K562 (cell line): Measurements from ENCODE around the gene LAMTOR4. TPM values are rescaled to one million over a fixed set of nuclear protein-coding genes. Genes with fewer than 3 reads are reported as not detected.
A peak's percentile ranks its signal among the peaks of the same experiment; 100 is the strongest.

ENCODE experiments used
- BDP1 ChIP-seq: IDR thresholded peaks from 3 replicates; pipeline ENCODE4 v1.6.1; 2011; ENCODE audit not compliant: insufficient read length, insufficient read depth
- CAMTA2 ChIP-seq: fragments of 250-450 bp; sonication (Bioruptor Pico); conservative IDR thresholded peaks from 2 replicates; pipeline ENCODE4 v1.5.1; 2022
- CHD4 ChIP-seq: fragments of 200-600 bp; sonication (generic); IDR thresholded peaks from 3 replicates; pipeline ENCODE4 v1.6.1; 2012; ENCODE audit warnings: low read depth, mild to moderate bottlenecking, mixed read lengths, low read length, inconsistent platforms; ENCODE audit not compliant: insufficient read depth, insufficient replicate concordance, poor library complexity, severe bottlenecking
- JUNB ChIP-seq: fragments of 450-650 bp; formaldehyde crosslinking; conservative IDR thresholded peaks from 2 replicates; pipeline ENCODE4 v1.4.0; 2020; ENCODE audit warnings: mild to moderate bottlenecking
- MAFG ChIP-seq: fragments of 450-650 bp; conservative IDR thresholded peaks from 2 replicates; pipeline ENCODE4 v1.6.1; 2016; ENCODE audit warnings: missing genetic modification characterization, missing compliant biosample characterization
- MECOM ChIP-seq: fragments of 250-450 bp; sonication (Bioruptor Pico); IDR thresholded peaks from 2 replicates; pipeline ENCODE4 v1.8.0; 2022; ENCODE audit warnings: inconsistent platforms
- NR1H2 ChIP-seq: sonication (generic); formaldehyde crosslinking; IDR thresholded peaks from 2 replicates; pipeline ENCODE4 v1.4.0; 2020; ENCODE audit warnings: mild to moderate bottlenecking, missing genetic modification reagents
- NR2C2 ChIP-seq, 2 experiments: fragments of 200-800 bp in 1 of 2; sonication (Bioruptor generic) in 1 of 2; sonication (generic) in 1 of 2; formaldehyde crosslinking in 1 of 2; IDR thresholded peaks; 2 replicates each; pipeline versions ENCODE4 v1.6.1 to v1.8.0; 2016 to 2022; ENCODE audit warnings: mild to moderate bottlenecking in 1 of 2, missing compliant biosample characterization in 1 of 2, missing genetic modification characterization in 1 of 2, missing genetic modification reagents in 1 of 2
- PBX2 ChIP-seq, 2 experiments: IDR thresholded peaks in 1 of 2; conservative IDR thresholded peaks in 1 of 2; 2 replicates each; pipeline ENCODE4 v1.6.1; 2016; ENCODE audit warnings: low read depth in 2 of 2, mild to moderate bottlenecking in 1 of 2, missing compliant biosample characterization in 1 of 2, missing genetic modification characterization in 1 of 2, moderate library complexity in 1 of 2
- PML ChIP-seq: IDR thresholded peaks from 2 replicates; pipeline ENCODE4 v1.6.1; 2012; ENCODE audit warnings: low read length, inconsistent platforms
- PTBP1 ChIP-seq: fragments of 200-400 bp; formaldehyde crosslinking; IDR thresholded peaks from 2 replicates; pipeline ENCODE4 v1.6.1; 2017; ENCODE audit warnings: low read depth, low read length
- RB1 ChIP-seq: fragments of 450-650 bp; IDR thresholded peaks from 2 replicates; pipeline ENCODE4 v1.6.1; 2017; ENCODE audit warnings: low read depth, mild to moderate bottlenecking
- SMAD2 ChIP-seq: fragments of 150-350 bp; IDR thresholded peaks from 2 replicates; pipeline ENCODE4 v1.6.1; 2014; ENCODE audit warnings: low read depth, mild to moderate bottlenecking, low read length
- ZBTB7A ChIP-seq: IDR thresholded peaks from 2 replicates; pipeline ENCODE4 v1.6.1; 2011; ENCODE audit warnings: low read depth, mild to moderate bottlenecking, low read length, moderate library complexity, borderline replicate concordance; ENCODE audit not compliant: control insufficient read depth
- ZEB2 ChIP-seq: fragments of 450-650 bp; IDR thresholded peaks from 2 replicates; pipeline ENCODE4 v1.6.1; 2016
- ZNF436 ChIP-seq: fragments of 250-450, 450-650 bp; sonication (Bioruptor Pico); formaldehyde crosslinking; IDR thresholded peaks from 2 replicates; pipeline ENCODE4 v1.7.0; 2020; ENCODE audit warnings: mild to moderate bottlenecking
- polyA plus RNA-seq, 8 experiments: library from polyadenylated mRNA; depleted of rRNA in 4 of 8; stranded (reverse) in 5 of 8; unstranded in 3 of 8; fragments of >200 nt; fragmentation: Nextera tagmentation in 2 of 8; fragmentation: Illumina TruSeq in 1 of 8; extraction: Ambion mirVana in 2 of 8; extraction: Trizol in 1 of 8; gene quantifications; 2 replicates each; pipeline versions ENCODE4 v1.2.1 to v1.2.3, GENCODE V29; 2011 to 2014; ENCODE audit warnings: inconsistent platforms in 1 of 8, missing spikeins in 1 of 8
- total RNA-seq, 7 experiments: library from RNA; depleted of rRNA in 6 of 7; stranded (reverse); fragments of >200 nt in 6 of 7; fragmentation: Illumina TruSeq in 2 of 7; extraction: Trizol in 2 of 7; gene quantifications; 2 replicates each; pipeline versions ENCODE4 v1.2.1 to v1.2.3, GENCODE V29; 2011 to 2021; ENCODE audit warnings: low replicate concordance in 1 of 7
- TF ChIP-seq, protein P1 (sequence below), 2 experiments: IDR thresholded peaks; 2 replicates each; pipeline ENCODE4 v1.6.1; 2012; ENCODE audit warnings: improper control_type of control experiment in 2 of 2, low read depth in 2 of 2, low read length in 2 of 2, borderline replicate concordance in 1 of 2
- TF ChIP-seq, protein P2 (sequence below): fragments of 450-650 bp; formaldehyde crosslinking; IDR thresholded peaks from 2 replicates; pipeline ENCODE4 v1.4.0; 2020; ENCODE audit warnings: mild to moderate bottlenecking, moderate library complexity
- TF ChIP-seq, protein P3 (sequence below): fragments of 250-450 bp; sonication (Bioruptor Pico); IDR thresholded peaks from 2 replicates; pipeline ENCODE4 v1.5.1; 2021; ENCODE audit warnings: mild to moderate bottlenecking

Gene LAMTOR4
- total and polyA plus RNA-seq, 9 of the 15 experiments (the other 6 are each of a cell fraction or from before 2014, with no cell fraction given) = 79.6 to 314 (median 195) TPM

- TF ChIP-seq PBX2 (CRISPR knock-in tag; IDR thresholded peaks at IDR 0.05; ENCODE audit: low read depth) (no peak), PBX2 (tag; conservative IDR thresholded peaks at IDR 0.05; ENCODE audit: low read depth) (no peak), ZBTB7A (0 out of 2 replicates have a peak, but pooled peaks have one; percentile 57), NR2C2 (CRISPR knock-in tag; IDR thresholded peaks at IDR 0.05) (no peak), NR2C2 (tag; IDR thresholded peaks at IDR 0.05) (no peak), NR1H2 (no peak), MAFG (tag) (no peak), CHD4 (no peak), CAMTA2 (no peak), ZEB2 (no peak), PTBP1 (no peak), PML (no peak), RB1 (0 out of 2 replicates have a peak, but pooled peaks have one; percentile 26), MECOM (CRISPR knock-in tag) (no peak), ZNF436 (no peak), SMAD2 (no peak), BDP1 (no peak), JUNB (CRISPR knock-in tag) (no peak)
- TF ChIP-seq, protein P1, sequence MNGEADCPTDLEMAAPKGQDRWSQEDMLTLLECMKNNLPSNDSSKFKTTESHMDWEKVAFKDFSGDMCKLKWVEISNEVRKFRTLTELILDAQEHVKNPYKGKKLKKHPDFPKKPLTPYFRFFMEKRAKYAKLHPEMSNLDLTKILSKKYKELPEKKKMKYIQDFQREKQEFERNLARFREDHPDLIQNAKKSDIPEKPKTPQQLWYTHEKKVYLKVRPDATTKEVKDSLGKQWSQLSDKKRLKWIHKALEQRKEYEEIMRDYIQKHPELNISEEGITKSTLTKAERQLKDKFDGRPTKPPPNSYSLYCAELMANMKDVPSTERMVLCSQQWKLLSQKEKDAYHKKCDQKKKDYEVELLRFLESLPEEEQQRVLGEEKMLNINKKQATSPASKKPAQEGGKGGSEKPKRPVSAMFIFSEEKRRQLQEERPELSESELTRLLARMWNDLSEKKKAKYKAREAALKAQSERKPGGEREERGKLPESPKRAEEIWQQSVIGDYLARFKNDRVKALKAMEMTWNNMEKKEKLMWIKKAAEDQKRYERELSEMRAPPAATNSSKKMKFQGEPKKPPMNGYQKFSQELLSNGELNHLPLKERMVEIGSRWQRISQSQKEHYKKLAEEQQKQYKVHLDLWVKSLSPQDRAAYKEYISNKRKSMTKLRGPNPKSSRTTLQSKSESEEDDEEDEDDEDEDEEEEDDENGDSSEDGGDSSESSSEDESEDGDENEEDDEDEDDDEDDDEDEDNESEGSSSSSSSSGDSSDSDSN (IDR thresholded peaks at IDR 0.05; ENCODE audit: borderline replicate concordance in 1 of 2, low read depth in 2 of 2, low read length in 2 of 2) = no peak
- TF ChIP-seq, protein P2, sequence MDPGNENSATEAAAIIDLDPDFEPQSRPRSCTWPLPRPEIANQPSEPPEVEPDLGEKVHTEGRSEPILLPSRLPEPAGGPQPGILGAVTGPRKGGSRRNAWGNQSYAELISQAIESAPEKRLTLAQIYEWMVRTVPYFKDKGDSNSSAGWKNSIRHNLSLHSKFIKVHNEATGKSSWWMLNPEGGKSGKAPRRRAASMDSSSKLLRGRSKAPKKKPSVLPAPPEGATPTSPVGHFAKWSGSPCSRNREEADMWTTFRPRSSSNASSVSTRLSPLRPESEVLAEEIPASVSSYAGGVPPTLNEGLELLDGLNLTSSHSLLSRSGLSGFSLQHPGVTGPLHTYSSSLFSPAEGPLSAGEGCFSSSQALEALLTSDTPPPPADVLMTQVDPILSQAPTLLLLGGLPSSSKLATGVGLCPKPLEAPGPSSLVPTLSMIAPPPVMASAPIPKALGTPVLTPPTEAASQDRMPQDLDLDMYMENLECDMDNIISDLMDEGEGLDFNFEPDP = no peak
- TF ChIP-seq, protein P3, sequence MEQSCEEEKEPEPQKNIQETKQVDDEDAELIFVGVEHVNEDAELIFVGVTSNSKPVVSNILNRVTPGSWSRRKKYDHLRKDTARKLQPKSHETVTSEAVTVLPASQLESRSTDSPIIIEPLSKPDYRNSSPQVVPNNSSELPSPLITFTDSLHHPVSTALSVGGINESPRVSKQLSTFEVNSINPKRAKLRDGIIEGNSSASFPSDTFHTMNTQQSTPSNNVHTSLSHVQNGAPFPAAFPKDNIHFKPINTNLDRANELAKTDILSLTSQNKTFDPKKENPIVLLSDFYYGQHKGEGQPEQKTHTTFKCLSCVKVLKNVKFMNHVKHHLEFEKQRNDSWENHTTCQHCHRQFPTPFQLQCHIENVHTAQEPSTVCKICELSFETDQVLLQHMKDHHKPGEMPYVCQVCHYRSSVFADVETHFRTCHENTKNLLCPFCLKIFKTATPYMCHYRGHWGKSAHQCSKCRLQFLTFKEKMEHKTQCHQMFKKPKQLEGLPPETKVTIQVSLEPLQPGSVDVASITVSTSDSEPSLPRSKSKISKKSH (CRISPR knock-in tag) = no peak
These were observed 28.6 kb upstream of the LAMTOR4 start (continued) for GRCh38 chr7:100119970-100120732.
